Smooth muscle cell (in vitro differentiated cells): ENCODE measurements around the gene ZNF662. TPM values are rescaled to one million over a fixed set of nuclear protein-coding genes. Genes with fewer than 3 reads are reported as not detected.

ENCODE experiments used
- DNase-seq: peaks from one replicate; lab custom pipeline; 2025; ENCODE audit not compliant: unreplicated experiment; lab: John Stamatoyannopoulos, UW
- H2AFZ ChIP-seq: fragments of 200-600 bp; sonication (generic); 2 replicates; pipeline ENCODE4 v1.6.0; 2016; ENCODE audit warnings: antibody characterized with exemption, low read depth, mild to moderate bottlenecking
- H3F3A ChIP-seq: fragments of 200-600 bp; sonication (generic); 2 replicates; pipeline ENCODE4 v1.6.0; 2017; ENCODE audit warnings: antibody characterized with exemption, low read depth
- H3K27ac ChIP-seq: fragments of 200-600 bp; sonication (generic); 2 replicates; pipeline ENCODE4 v1.5.1; 2016; ENCODE audit warnings: low read depth, mild to moderate bottlenecking
- H3K27me3 ChIP-seq: fragments of 200-600 bp; sonication (generic); 2 replicates; pipeline ENCODE4 v1.6.1; 2016; ENCODE audit warnings: low read depth, mild to moderate bottlenecking
- H3K36me3 ChIP-seq: fragments of 200-600 bp; sonication (generic); 2 replicates; pipeline ENCODE4 v1.5.1; 2016; ENCODE audit warnings: low read depth
- H3K4me1 ChIP-seq: fragments of 200-600 bp; sonication (generic); 2 replicates; pipeline ENCODE4 v1.5.1; 2016; ENCODE audit warnings: low read depth
- H3K4me2 ChIP-seq: fragments of 200-600 bp; sonication (generic); 2 replicates; pipeline ENCODE4 v1.6.0; 2016; ENCODE audit warnings: mild to moderate bottlenecking
- H3K4me3 ChIP-seq: fragments of 200-600 bp; sonication (generic); 2 replicates; pipeline ENCODE4 v1.5.1; 2016; ENCODE audit warnings: mild to moderate bottlenecking
- H3K79me2 ChIP-seq: fragments of 200-600 bp; sonication (generic); 2 replicates; pipeline ENCODE4 v1.6.0; 2016; ENCODE audit warnings: low read depth, mild to moderate bottlenecking
- H3K9ac ChIP-seq: fragments of 200-600 bp; sonication (generic); 2 replicates; pipeline ENCODE4 v1.6.0; 2016; ENCODE audit warnings: low read depth
- H3K9me3 ChIP-seq: fragments of 200-600 bp; sonication (generic); replicated peaks from 2 replicates; pipeline ENCODE4 v1.5.1; 2016; ENCODE audit warnings: low read depth
- H4K20me1 ChIP-seq: fragments of 200-600 bp; sonication (generic); 2 replicates; pipeline ENCODE4 v1.6.0; 2016; ENCODE audit warnings: low read depth
- CTCF ChIP-seq: fragments of 200-600 bp; sonication (generic); IDR thresholded peaks from 2 replicates; pipeline ENCODE4 v1.5.1; 2017; ENCODE audit warnings: borderline replicate concordance, mild to moderate bottlenecking, antibody characterized with exemption; ENCODE audit not compliant: insufficient read depth, poor library complexity, severe bottlenecking
- WGBS: methylation state at CpG from one replicate; pipeline ENCODE4 v1.1.7; 2016; ENCODE audit warnings: low lambda C conversion rate; 5-methylcytosine and 5-hydroxymethylcytosine counted together
- polyA plus RNA-seq: library from polyadenylated mRNA; unstranded; fragments of >200 nt; fragmentation: Nextera tagmentation; extraction: Ambion mirVana; gene quantifications from 2 replicates; pipeline ENCODE4 v1.2.1, GENCODE V29; 2016
- total RNA-seq: library from RNA; depleted of rRNA; stranded (reverse); fragments of >200 nt; gene quantifications from 2 replicates; pipeline ENCODE4 v1.2.3, GENCODE V29; 2014

ZNF662 gene
- total and polyA plus RNA-seq, 2 experiments from 2014 or later, result 1.6 TPM; not detected in 1

- H3K4me2 ChIP-seq, result no peak within 1 kb of the TSS
- no peaks in the 10 kb centered on the region for H3K36me3 ChIP-seq
- H3K4me1 ChIP-seq, result no peaks in the 10 kb centered on the region
- H2AFZ ChIP-seq, result no peak within 1 kb of the TSS
- H3K27me3 ChIP-seq, result no peaks in the 10 kb centered on the region
- H3K4me3 ChIP-seq, result no peak within 1 kb of the TSS
- H4K20me1 ChIP-seq, result no peaks in the 10 kb centered on the region
- no peak within 1 kb of the TSS for H3K9ac ChIP-seq
- no peaks in the 10 kb centered on the region for H3K9me3 ChIP-seq
- DNase-seq, result no peak
- WGBS, result 90% methylated on average over 13 of the region's 13 CpGs
- no peak within 1 kb of the TSS for H3K27ac ChIP-seq
- TF ChIP-seq CTCF, result no peak
- H3K79me2 ChIP-seq, result no peaks in the 10 kb centered on the region
- H3F3A ChIP-seq, result no peaks in the 10 kb centered on the region
Measured at GRCh38 chr3:42875325-42876151, 30.4 kb upstream of the ZNF662 start, which contains the start of gene CYP8B1. Gene CYP8B1 (minus strand): TSS chr3:42875879. CDS start chr3:42875816, 63 bp downstream.

- DNase-seq, result no peak
- H2AFZ ChIP-seq, result no peak overlapping the region
- no peaks in the 10 kb centered on the region for H3F3A ChIP-seq
- no peaks in the 10 kb centered on the region for H3K79me2 ChIP-seq
- no peak overlapping the region for H3K9ac ChIP-seq
- no peaks in the 10 kb centered on the region for H3K36me3 ChIP-seq
- H3K4me2 ChIP-seq, result no peak overlapping the region
- H4K20me1 ChIP-seq, result no peaks in the 10 kb centered on the region
- no peak overlapping the region for H3K27ac ChIP-seq
- no peaks in the 10 kb centered on the region for H3K9me3 ChIP-seq
- no peak overlapping the region for H3K4me3 ChIP-seq
- no peaks in the 10 kb centered on the region for H3K4me1 ChIP-seq
- H3K27me3 ChIP-seq, result no peaks in the 10 kb centered on the region
- WGBS, result 68% methylated on average over 1 of the region's 1 CpG
- no peak for TF ChIP-seq CTCF
Measured at GRCh38 chr3:42876401-42876800, 29.5 kb upstream of the ZNF662 start.

- Histone ChIP-seq H3K27ac (no peak overlapping the region), H3K4me1 (no peaks in the 10 kb centered on the region), H3K4me2 (no peak overlapping the region), H4K20me1 (no peaks in the 10 kb centered on the region), H3F3A (no peaks in the 10 kb centered on the region), H2AFZ (no peak overlapping the region), H3K4me3 (no peak overlapping the region), H3K9me3 (no peaks in the 10 kb centered on the region), H3K36me3 (no peaks in the 10 kb centered on the region), H3K9ac (no peak overlapping the region), H3K79me2 (no peaks in the 10 kb centered on the region), H3K27me3 (no peaks in the 10 kb centered on the region)
- no peak for TF ChIP-seq CTCF
- no peak for DNase-seq
- 86% methylated on average over 7 of the region's 7 CpGs for WGBS
Measured at GRCh38 chr3:42876940-42877720, 28.8 kb upstream of the ZNF662 start.
